Natural killer cell (primary cell): ENCODE results near the gene DYSF. TPM values are rescaled to one million over a fixed set of nuclear protein-coding genes. Genes with fewer than 3 reads are reported as not detected.

Source experiments
- ATAC-seq, 3 donors: fragments of 150-1000 bp in 2 of 3; fragments of 200-7000 bp in 1 of 3; cut with Tn5 transposase; 1 replicate in 1 of 3; 2 replicates in 2 of 3; pipeline ENCODE4 v1.10.0; 2021; ENCODE audit warnings: mild to moderate bottlenecking in 2 of 3, moderate library complexity in 2 of 3
- DNase-seq, 2 donors: peaks; one replicate each; pipeline versions ENCODE4 v3.0.0 to v3.0.0-alpha.2; 2013 to 2021; ENCODE audit warnings: mixed read lengths in 1 of 2
- H3K27ac ChIP-seq: one replicate; pipeline ENCODE4 v1.5.1; 2013; ENCODE audit warnings: mild to moderate bottlenecking, low read length
- H3K27me3 ChIP-seq: one replicate; pipeline ENCODE4 v1.6.1; 2013; ENCODE audit warnings: low read length; ENCODE audit not compliant: control insufficient read depth, insufficient read depth
- H3K36me3 ChIP-seq: one replicate; pipeline ENCODE4 v1.6.1; 2013; ENCODE audit warnings: low read length; ENCODE audit not compliant: control insufficient read depth, insufficient read depth
- H3K4me1 ChIP-seq: one replicate; pipeline ENCODE4 v1.6.1; 2013; ENCODE audit warnings: low read length; ENCODE audit not compliant: control insufficient read depth, insufficient read depth
- H3K4me3 ChIP-seq: one replicate; pipeline ENCODE4 v1.5.1; 2013; ENCODE audit warnings: low read length
- H3K9me3 ChIP-seq: one replicate; pipeline ENCODE4 v1.6.1; 2013; ENCODE audit warnings: low read length; ENCODE audit not compliant: control insufficient read depth, insufficient read depth
- H3K27ac Mint-ChIP-seq, 2 donors: one replicate each; pipeline ENCODE4 v1.8.0; 2022; ENCODE audit warnings: mild to moderate bottlenecking in 2 of 2, mixed read lengths in 2 of 2, moderate library complexity in 1 of 2
- H3K27me3 Mint-ChIP-seq, 2 donors: one replicate each; pipeline ENCODE4 v1.8.0; 2022; ENCODE audit warnings: low read depth in 2 of 2, mixed read lengths in 2 of 2
- H3K36me3 Mint-ChIP-seq: one replicate; pipeline ENCODE4 v1.8.0; 2022; ENCODE audit warnings: mixed read lengths
- H3K4me1 Mint-ChIP-seq, 2 donors: one replicate each; pipeline ENCODE4 v1.8.0; 2022; ENCODE audit warnings: mixed read lengths in 2 of 2
- H3K4me3 Mint-ChIP-seq: one replicate; pipeline ENCODE4 v1.8.0; 2022; ENCODE audit warnings: mild to moderate bottlenecking, moderate library complexity, mixed read lengths
- H3K9me3 Mint-ChIP-seq, 2 donors: one replicate each; pipeline ENCODE4 v1.8.0; 2022; ENCODE audit warnings: mixed read lengths in 2 of 2
- WGBS: methylation state at CpG from one replicate; pipeline ENCODE4 v1.1.7; 2013; ENCODE audit warnings: missing lambda C conversion rate; ENCODE audit not compliant: insufficient coverage; 5-methylcytosine and 5-hydroxymethylcytosine counted together
- intact Hi-C: fragments of 100-400 bp; cut with micrococcal nuclease; formaldehyde crosslinking; loops from one replicate; pipeline ENCODE4 v1.14.2; 2022
- total RNA-seq, 4 donors: library from RNA; stranded (reverse); fragments of 120-200 nt in 1 of 4; gene quantifications; one replicate each; pipeline versions ENCODE4 v1.2.3 to v1.2.4, GENCODE V29; 2013 to 2022
- TF ChIP-seq, protein P1 (sequence below): fragments of 200-600 bp; IDR thresholded peaks from one replicate; pipeline ENCODE4 v1.8.0; 2022; ENCODE audit warnings: antibody characterized with exemption

Gene DYSF
- total RNA-seq, 3 donors from 2014 or later (not counting 1 experiment from before 2014, with no cell fraction given) = 11.4 to 19.5 (median 12.4) TPM

DNA sequence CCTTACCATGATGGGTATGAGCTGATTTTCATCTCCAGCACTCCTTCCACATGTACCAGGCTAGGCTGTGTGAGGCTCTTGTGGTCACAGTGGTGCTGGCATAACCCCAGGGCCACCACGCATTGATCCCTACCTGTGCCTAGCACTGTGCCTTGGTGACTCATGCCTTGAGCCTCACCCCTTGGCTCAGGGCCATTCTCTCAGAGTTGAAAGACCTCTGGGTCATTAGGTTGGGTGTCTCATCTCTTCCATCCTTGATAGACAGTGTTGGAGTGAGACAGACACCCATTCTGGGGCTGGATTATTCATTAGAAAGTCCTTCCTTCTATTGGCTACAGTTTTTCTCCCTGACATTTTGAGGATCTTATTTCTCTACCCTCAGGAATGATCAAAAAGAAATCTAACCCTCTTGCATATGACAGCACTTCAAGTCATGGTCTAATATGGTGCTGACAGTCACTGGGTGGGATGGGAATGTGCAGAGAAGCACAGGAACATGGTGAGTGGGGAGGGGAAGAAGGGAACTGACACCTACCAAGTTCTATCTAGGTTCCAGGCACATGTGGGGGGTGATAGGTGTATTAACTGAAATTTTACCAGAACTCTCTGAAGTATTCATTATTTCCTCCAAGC, 41.3 kb downstream of the DYSF start:
- no peaks in the 10 kb centered on the region for H3K4me1 ChIP-seq
- no peaks in the 10 kb centered on the region for H3K9me3 ChIP-seq
- Mint-ChIP-seq H3K36me3 (no peaks in the 10 kb centered on the region), H3K27ac (no peak overlapping the region), H3K4me1 (no peaks in the 10 kb centered on the region), H3K4me3 (no peak overlapping the region), H3K27me3 (peaks cover 0 to 3% of the 10 kb centered on the region in 2 donors), H3K9me3 (no peaks in the 10 kb centered on the region)
- no peak for ATAC-seq
- intact Hi-C loops = no loop called here
- TF ChIP-seq, protein P1, sequence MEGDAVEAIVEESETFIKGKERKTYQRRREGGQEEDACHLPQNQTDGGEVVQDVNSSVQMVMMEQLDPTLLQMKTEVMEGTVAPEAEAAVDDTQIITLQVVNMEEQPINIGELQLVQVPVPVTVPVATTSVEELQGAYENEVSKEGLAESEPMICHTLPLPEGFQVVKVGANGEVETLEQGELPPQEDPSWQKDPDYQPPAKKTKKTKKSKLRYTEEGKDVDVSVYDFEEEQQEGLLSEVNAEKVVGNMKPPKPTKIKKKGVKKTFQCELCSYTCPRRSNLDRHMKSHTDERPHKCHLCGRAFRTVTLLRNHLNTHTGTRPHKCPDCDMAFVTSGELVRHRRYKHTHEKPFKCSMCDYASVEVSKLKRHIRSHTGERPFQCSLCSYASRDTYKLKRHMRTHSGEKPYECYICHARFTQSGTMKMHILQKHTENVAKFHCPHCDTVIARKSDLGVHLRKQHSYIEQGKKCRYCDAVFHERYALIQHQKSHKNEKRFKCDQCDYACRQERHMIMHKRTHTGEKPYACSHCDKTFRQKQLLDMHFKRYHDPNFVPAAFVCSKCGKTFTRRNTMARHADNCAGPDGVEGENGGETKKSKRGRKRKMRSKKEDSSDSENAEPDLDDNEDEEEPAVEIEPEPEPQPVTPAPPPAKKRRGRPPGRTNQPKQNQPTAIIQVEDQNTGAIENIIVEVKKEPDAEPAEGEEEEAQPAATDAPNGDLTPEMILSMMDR = no peak
- no peaks in the 10 kb centered on the region for H3K27me3 ChIP-seq
- no peak overlapping the region for H3K4me3 ChIP-seq
- no peak overlapping the region for H3K27ac ChIP-seq
- 79% methylated on average over 1 of the region's 1 CpG for whole genome bisulfite sequencing
- H3K36me3 ChIP-seq = no peaks in the 10 kb centered on the region
- DNase-seq = no peak

DNA sequence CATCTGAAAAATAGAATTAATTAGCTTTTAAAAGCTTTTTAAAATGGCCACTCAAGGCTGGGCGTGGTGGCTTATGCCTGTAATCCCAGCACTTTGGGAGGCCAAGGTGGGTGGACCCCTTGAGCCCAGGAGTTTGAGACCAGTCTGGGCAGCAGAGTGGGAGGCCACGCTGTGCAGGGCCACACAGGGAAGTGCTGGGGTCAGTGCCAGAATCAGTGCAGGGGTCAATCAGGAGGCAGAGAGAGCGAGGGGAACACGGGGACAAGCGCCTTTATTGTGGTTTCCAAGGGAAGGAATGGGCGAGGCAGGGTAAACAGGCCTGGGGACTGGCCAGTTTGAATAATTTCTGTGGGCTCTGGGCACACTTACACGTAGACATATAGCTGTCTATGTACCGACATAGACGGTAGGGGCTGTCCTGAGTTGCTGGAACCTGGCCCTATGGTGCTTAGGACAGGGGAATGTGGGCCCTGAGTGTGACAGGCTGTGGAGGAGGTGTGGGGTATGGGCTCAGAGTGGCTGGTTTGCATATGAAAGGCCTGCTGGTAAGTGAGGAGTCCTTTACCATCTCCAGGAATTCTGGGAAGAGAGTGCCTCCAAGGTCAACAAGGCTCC, 42.9 kb downstream of the DYSF start:
- H3K36me3 ChIP-seq = no peaks in the 10 kb centered on the region
- Mint-ChIP-seq H3K27ac (no peak overlapping the region), H3K27me3 (peaks cover 0 to 5% of the 10 kb centered on the region in 2 donors), H3K4me1 (no peaks in the 10 kb centered on the region), H3K36me3 (no peaks in the 10 kb centered on the region), H3K4me3 (no peak overlapping the region), H3K9me3 (no peaks in the 10 kb centered on the region)
- no peak overlapping the region for H3K27ac ChIP-seq
- H3K9me3 ChIP-seq = no peaks in the 10 kb centered on the region
- TF ChIP-seq, protein P1 = no peak
- WGBS = 70% methylated on average over 9 of the region's 9 CpGs
- H3K4me3 ChIP-seq = no peak overlapping the region
- intact Hi-C loops = no loop called here
- no peak for DNase-seq
- ATAC-seq = no peak
- no peaks in the 10 kb centered on the region for H3K27me3 ChIP-seq
- peaks cover 7% of the 10 kb centered on the region for H3K4me1 ChIP-seq

DNA sequence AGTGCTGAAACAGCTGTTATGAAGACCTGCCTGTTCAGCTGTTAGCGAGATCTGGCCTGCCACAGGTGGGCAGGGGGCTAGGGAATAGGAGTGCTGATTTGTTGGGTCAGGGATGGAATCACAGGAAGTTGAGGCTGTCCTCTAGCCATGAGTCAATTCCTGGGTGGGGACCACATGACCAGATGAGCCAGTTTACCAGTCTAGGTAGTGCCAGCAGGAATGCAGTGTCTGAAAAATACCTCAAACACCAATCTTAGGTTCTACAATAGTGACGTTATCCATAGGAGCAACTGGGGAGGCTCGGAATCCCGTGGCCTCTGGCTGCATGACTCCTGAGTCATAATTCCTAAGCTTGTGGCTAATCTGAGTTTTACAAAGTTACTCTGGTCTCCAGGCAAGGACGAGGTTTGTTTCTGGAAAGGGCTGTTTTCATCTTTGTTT, 44.9 kb downstream of the DYSF start:
- Histone ChIP-seq H3K4me1 (peaks cover 7% of the 10 kb centered on the region), H3K27me3 (no peaks in the 10 kb centered on the region), H3K27ac (no peak overlapping the region), H3K9me3 (no peaks in the 10 kb centered on the region), H3K4me3 (no peak overlapping the region), H3K36me3 (no peaks in the 10 kb centered on the region)
- 88% methylated on average over 5 of the region's 5 CpGs for WGBS
- Mint-ChIP-seq H3K4me1 (no peaks in the 10 kb centered on the region), H3K27ac (no peak overlapping the region), H3K9me3 (no peaks in the 10 kb centered on the region), H3K36me3 (no peaks in the 10 kb centered on the region), H3K27me3 (peaks cover 0 to 5% of the 10 kb centered on the region in 2 donors), H3K4me3 (no peak overlapping the region)
- TF ChIP-seq, protein P1 = no peak
- no peak for ATAC-seq
- no peak for DNase-seq
- intact Hi-C loops = no loop called here
